Activated CD4-positive, CD25-positive, alpha-beta regulatory T cell (primary cell): ENCODE results near the gene EEF2K.
"Not testable (repeated sequence)": the region's sequence is repeated elsewhere in the genome, so short reads cannot be mapped to it uniquely, and the experiment has no call there.

Source experiments
- DNase-seq, 4 experiments: peaks; one replicate each; lab custom pipeline; 2025; lab: John Stamatoyannopoulos, UW

EEF2K gene

GRCh38 chr16:22206013-22206841 lies at the start of gene EEF2K:
Gene EEF2K, plus strand, starts transcription at chr16:22206278. Its CDS starts 19,452 bp downstream, at chr16:22225730.
- peak; percentile 67 to 75 (median 70) for DNase-seq

GRCh38 chr16:22161401-22161800 lies 44.7 kb upstream of the EEF2K start:
- DNase-seq, result no peak

GRCh38 chr16:22161999-22162655 lies 44.0 kb upstream of the EEF2K start, which contains the start of gene SDR42E2:
Gene SDR42E2, plus strand, starts transcription at chr16:22162506. Its CDS starts 3,077 bp downstream, at chr16:22165583.
- DNase-seq, result peak in 2 of 4 experiments; percentile 15 to 29

- no peak for DNase-seq
These were observed 43.4 kb upstream of the EEF2K start for GRCh38 chr16:22162656-22163009.

- DNase-seq, result no peak
These were observed 42.3 kb upstream of the EEF2K start for GRCh38 chr16:22163806-22164205.

- no peak for DNase-seq
These were observed 41.6 kb upstream of the EEF2K start for GRCh38 chr16:22164482-22164881.

- no peak for DNase-seq
These were observed 40.4 kb upstream of the EEF2K start for GRCh38 chr16:22165508-22166285.

- no peak for DNase-seq
These were observed 34.1 kb upstream of the EEF2K start for GRCh38 chr16:22171953-22172352.

GRCh38 chr16:22172642-22173041 lies 33.4 kb upstream of the EEF2K start:
- DNase-seq, result not testable (repeated sequence)

- DNase-seq, result no peak
These were observed 31.4 kb upstream of the EEF2K start for GRCh38 chr16:22174642-22175041.

- DNase-seq, result no peak
These were observed 27.8 kb upstream of the EEF2K start for GRCh38 chr16:22177968-22178930.

- no peak for DNase-seq
These were observed 24.7 kb upstream of the EEF2K start for GRCh38 chr16:22181426-22181825.

GRCh38 chr16:22181843-22182242 lies 24.2 kb upstream of the EEF2K start:
- no peak for DNase-seq

- DNase-seq, result no peak
These were observed 22.7 kb upstream of the EEF2K start for GRCh38 chr16:22183335-22183734.

GRCh38 chr16:22183901-22184614 lies 22.0 kb upstream of the EEF2K start:
- DNase-seq, result no peak

- no peak for DNase-seq
These were observed 21.5 kb upstream of the EEF2K start for GRCh38 chr16:22184615-22184968.

- no peak for DNase-seq
These were observed 19.6 kb upstream of the EEF2K start for GRCh38 chr16:22186517-22186916.

GRCh38 chr16:22188267-22188594 lies 17.8 kb upstream of the EEF2K start:
- no peak for DNase-seq

GRCh38 chr16:22188595-22189442 lies 17.3 kb upstream of the EEF2K start:
- DNase-seq, result peak in 3 of 4 experiments; percentile 19 to 34 (median 25)
